ACHN (cell line): ENCODE data around the gene NPY5R.

Experiments
- DNase-seq: peaks from one replicate; pipeline ENCODE4 v3.0.0-alpha.2; 2015
- in situ Hi-C: cut with HindIII; loops from 2 replicates; pipeline ENCODE4 v1.10.0; 2017; ENCODE audit warnings: low sequenced_read_pairs, low pct_ligation_motif_present, low pct_unique_long_range_greater_than_20kb

The NPY5R gene

GRCh38 chr4:163380703-163381102 is 37.0 kb downstream of the NPY5R start:
- in situ Hi-C loops: no loop called here
- DNase-seq: no peak

GRCh38 chr4:163382178-163382869 is 38.6 kb downstream of the NPY5R start:
- in situ Hi-C loops: no loop called here
- no peak for DNase-seq

GRCh38 chr4:163384434-163384833 is 40.7 kb downstream of the NPY5R start:
- DNase-seq: no peak
- in situ Hi-C loops: no loop called here

- in situ Hi-C loops: no loop called here
These were observed 41.2 kb downstream of the NPY5R start for GRCh38 chr4:163384926-163385325.

GRCh38 chr4:163385466-163385865 is 41.8 kb downstream of the NPY5R start:
- no peak for DNase-seq
- in situ Hi-C loops: no loop called here

More at GRCh38 chr4:163384926-163385325, 41.2 kb downstream of the NPY5R start:
- no peak for DNase-seq

GRCh38 chr4:163391756-163392155 is 48.1 kb downstream of the NPY5R start:
- DNase-seq: no peak
- in situ Hi-C loops: no loop called here

- no peak for DNase-seq
- in situ Hi-C loops: no loop called here
These were observed 48.6 kb downstream of the NPY5R start for GRCh38 chr4:163392328-163392727.

- DNase-seq: no peak
- in situ Hi-C loops: no loop called here
These were observed 49.8 kb downstream of the NPY5R start for GRCh38 chr4:163393471-163393870.

- DNase-seq: peak; percentile 5
- in situ Hi-C loops: no loop called here
These were observed 51.4 kb downstream of the NPY5R start for GRCh38 chr4:163395055-163395454.

- DNase-seq: peak; percentile 24
- in situ Hi-C loops: no loop called here
These were observed 52.1 kb downstream of the NPY5R start for GRCh38 chr4:163395758-163396157.

GRCh38 chr4:163398238-163398637 is 54.5 kb downstream of the NPY5R start:
- no peak for DNase-seq
- in situ Hi-C loops: no loop called here

GRCh38 chr4:163400911-163401310 is 57.2 kb downstream of the NPY5R start:
- in situ Hi-C loops: no loop called here
- DNase-seq: no peak
